GM12891 (cell line): ENCODE measurements around the gene MSH3. TPM values are rescaled to one million over a fixed set of nuclear protein-coding genes. Genes with fewer than 3 reads are reported as not detected.
A peak's percentile ranks its signal among the peaks of the same experiment; 100 is the strongest.

Source experiments
- DNase-seq: peaks from one replicate; pipeline ENCODE4 v3.0.0; 2011; ENCODE audit warnings: low spot score; ENCODE audit not compliant: insufficient read length
- FAIRE-seq: peaks from 2 replicates; lab custom pipeline; 2011; peaks lifted over from hg19 to GRCh38; lab: Jason Lieb, UNC
- PAX5 ChIP-seq: IDR thresholded peaks from 2 replicates; pipeline ENCODE4 v1.6.1; 2011; ENCODE audit warnings: low read length, moderate library complexity, mild to moderate bottlenecking; ENCODE audit not compliant: insufficient read depth, severe bottlenecking
- POLR2A ChIP-seq: IDR thresholded peaks from 2 replicates; pipeline ENCODE4 v1.6.1; 2011; ENCODE audit warnings: low read depth, low read length, control low read depth
- POLR2AphosphoS5 ChIP-seq: IDR thresholded peaks from 2 replicates; pipeline ENCODE4 v1.6.1; 2011; ENCODE audit warnings: low read depth, low read length, control low read depth
- POU2F2 ChIP-seq: IDR thresholded peaks from 2 replicates; pipeline ENCODE4 v1.6.1; 2011; ENCODE audit warnings: low read depth, mild to moderate bottlenecking, control low read depth, low read length, moderate library complexity
- SPI1 ChIP-seq: IDR thresholded peaks from 2 replicates; pipeline ENCODE4 v1.6.1; 2011; ENCODE audit warnings: low read depth, low read length, control low read depth
- TAF1 ChIP-seq: IDR thresholded peaks from 2 replicates; pipeline ENCODE4 v1.6.1; 2011; ENCODE audit warnings: low read depth, low read length, control low read depth
- polyA plus RNA-seq: library from polyadenylated mRNA; unstranded; fragments of >200 nt; gene quantifications from one replicate; pipeline ENCODE4 v1.2.1, GENCODE V29; 2012; ENCODE audit warnings: low read depth, missing spikeins, inconsistent platforms; ENCODE audit not compliant: missing spikeins

Gene MSH3
- 7.1 TPM for polyA plus RNA-seq

DNA sequence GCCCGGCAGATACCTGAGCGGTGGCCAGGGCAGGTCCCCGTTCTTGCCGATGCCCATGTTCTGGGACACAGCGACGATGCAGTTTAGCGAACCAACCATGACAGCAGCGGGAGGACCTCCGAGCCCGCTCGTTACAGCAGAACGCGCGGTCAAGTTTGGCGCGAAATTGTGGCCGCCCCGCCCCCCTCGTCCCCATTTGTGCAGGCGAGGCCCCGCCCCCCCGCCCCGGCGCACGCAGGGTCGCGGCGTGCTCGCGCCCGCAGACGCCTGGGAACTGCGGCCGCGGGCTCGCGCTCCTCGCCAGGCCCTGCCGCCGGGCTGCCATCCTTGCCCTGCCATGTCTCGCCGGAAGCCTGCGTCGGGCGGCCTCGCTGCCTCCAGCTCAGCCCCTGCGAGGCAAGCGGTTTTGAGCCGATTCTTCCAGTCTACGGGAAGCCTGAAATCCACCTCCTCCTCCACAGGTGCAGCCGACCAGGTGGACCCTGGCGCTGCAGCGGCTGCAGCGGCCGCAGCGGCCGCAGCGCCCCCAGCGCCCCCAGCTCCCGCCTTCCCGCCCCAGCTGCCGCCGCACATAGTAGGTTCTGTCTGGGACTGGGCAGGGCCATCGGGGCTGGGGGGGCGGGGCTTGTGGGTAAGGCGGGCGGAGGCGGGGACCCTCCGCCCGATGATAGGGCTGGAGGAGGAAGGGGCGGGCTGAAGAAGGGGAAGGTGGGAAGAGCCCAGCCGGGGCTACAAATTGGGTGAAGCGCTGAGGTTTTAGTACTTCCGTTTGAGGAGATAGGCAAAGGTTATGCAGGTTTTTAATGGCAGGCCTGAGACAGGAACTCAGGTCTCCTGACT is at the start of gene MSH3, which contains the start of gene DHFR:
MSH3 (plus strand) TSS at position 262 of the 840 bp plus-strand sequence; CDS start at position 338, 76 bp downstream.
DHFR (minus strand) TSS at position 593 of the 840 bp plus-strand sequence; CDS start at position 99, 494 bp downstream.
- peak; percentile 84 for DNase-seq
- FAIRE-seq, result peak; percentile 97
- TF ChIP-seq PAX5 (no peak), POU2F2 (no peak), POLR2A (peak; percentile 89), TAF1 (peak; percentile 52), POLR2AphosphoS5 (peak; percentile 87), SPI1 (peak; percentile 46)

DNA sequence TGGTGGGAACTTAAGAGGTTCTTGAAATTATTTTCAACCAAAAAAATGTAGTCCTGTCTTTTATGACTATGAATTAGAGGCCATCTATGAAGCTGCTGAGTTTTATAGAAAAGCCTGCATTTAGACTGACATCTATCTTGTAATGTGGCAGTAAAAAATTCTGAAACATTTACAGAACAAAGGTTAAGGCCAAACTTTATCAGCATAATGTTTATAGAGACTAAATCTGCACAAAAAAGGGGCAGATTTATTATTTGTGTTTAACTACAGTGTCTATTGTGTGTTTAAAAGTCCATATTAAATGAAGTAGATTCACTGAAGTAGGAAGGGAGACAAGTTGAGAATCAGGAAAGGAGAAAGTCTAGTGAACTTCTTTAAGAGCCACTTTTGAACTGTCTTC is 47.1 kb upstream of the MSH3 start:
- DNase-seq (no peak), FAIRE-seq (no peak)
- TF ChIP-seq POLR2A (no peak), POU2F2 (no peak), TAF1 (no peak), POLR2AphosphoS5 (no peak), SPI1 (no peak), PAX5 (no peak)

DNA sequence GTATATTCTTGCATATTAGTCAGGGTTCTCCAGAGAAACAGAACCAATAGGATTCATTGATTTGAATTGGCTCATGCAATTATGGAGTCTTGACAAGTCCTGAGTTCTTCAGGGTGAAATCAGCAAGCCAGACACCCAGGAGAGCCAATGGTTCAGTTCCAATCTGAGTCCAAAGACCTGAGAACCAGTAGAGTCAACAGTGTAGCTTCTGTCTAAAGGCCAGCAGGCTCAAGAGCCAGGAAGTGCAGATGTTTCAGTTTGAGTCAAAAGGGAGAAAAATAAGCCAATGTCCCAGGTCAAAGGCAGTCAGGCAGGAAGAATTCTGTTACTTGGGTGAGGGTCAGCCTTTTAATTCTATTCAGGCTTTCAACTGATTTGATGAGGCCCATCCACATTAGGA is 46.6 kb upstream of the MSH3 start:
- peak; percentile 63 for TF ChIP-seq SPI1
- no peak for TF ChIP-seq PAX5
- DNase-seq (peak; percentile 16), FAIRE-seq (peak; percentile 68)

DNA sequence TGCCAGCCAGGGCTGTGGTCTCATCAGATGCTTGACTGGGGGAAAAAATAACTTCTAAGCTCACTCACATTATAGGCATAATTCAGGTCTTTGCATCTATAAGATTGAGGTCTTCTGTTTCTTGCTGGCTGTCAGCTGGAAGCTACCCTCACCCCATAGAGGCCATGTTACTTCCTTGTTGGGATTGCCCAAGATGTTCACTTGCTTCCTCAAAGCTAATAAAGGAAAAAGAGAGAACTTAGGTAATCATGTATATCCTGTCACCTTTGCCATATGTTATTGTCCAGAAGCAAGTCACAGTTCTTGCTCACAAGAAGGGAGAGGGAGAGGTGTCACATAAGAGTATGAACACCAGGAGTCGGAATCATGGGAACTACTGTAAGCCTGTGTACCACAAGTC is 45.7 kb upstream of the MSH3 start:
- FAIRE-seq, result peak; percentile 20
- no peak for TF ChIP-seq POLR2AphosphoS5
- no peak for TF ChIP-seq PAX5
- no peak for TF ChIP-seq SPI1
- no peak for TF ChIP-seq POU2F2
- DNase-seq, result no peak

DNA sequence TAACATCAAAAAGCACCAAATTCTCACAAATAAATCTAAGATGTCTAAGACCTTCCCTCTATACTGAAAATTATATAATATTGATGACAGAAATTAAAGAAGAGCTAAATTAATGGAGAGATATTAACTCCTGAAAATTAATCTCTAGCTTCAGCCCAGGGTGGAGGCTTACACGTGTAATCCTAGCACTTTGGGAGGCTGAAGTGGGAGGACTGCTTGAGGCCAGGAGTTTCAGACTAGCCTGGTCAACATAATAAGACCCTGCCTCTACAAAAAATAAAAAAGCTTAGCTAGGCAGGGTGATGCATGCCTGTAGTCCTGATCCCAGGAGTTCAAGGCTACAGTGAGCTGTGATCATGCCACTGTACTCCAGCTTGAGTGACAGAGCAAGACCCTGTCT is 44.8 kb upstream of the MSH3 start:
- no peak for TF ChIP-seq POLR2A
- no peak for TF ChIP-seq SPI1
- no peak for TF ChIP-seq PAX5
- no peak for TF ChIP-seq TAF1
- TF ChIP-seq POU2F2, result no peak
- TF ChIP-seq POLR2AphosphoS5, result no peak
- DNase-seq (no peak), FAIRE-seq (no peak)

DNA sequence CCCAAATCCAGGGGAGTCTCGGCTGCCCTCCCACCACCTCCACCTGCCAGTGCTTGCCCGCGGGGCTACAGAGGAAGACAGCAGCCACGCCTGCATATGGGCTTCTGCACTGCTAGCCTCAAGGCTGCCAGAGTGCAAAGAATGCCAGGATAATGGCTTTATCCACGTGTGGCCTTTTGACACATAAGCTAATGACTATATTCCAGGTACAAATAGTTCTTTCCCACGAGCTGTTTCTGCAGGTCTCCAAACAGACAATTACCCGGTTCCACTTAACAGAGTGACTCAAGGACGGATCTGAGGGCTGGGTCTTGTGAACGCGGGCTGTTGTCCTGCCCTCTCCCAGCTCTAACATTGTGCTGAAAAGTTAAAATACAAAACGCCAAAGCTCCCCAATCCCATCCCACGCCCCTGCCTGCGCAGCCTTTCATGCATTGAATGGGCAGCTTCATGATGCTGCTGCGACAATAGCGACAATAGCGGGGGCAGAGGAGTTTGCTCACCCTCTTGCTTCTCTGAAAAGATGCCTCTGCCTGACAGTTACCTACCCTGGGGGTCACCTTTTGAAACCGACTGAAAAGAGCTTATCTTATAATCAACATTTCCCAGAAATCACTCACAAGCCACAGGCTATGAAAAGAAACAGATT is 39.1 kb upstream of the MSH3 start:
- no peak for FAIRE-seq
- DNase-seq, result no peak
- no peak for TF ChIP-seq PAX5
- no peak for TF ChIP-seq POU2F2
- no peak for TF ChIP-seq TAF1
- no peak for TF ChIP-seq SPI1
- no peak for TF ChIP-seq POLR2A
- no peak for TF ChIP-seq POLR2AphosphoS5

DNA sequence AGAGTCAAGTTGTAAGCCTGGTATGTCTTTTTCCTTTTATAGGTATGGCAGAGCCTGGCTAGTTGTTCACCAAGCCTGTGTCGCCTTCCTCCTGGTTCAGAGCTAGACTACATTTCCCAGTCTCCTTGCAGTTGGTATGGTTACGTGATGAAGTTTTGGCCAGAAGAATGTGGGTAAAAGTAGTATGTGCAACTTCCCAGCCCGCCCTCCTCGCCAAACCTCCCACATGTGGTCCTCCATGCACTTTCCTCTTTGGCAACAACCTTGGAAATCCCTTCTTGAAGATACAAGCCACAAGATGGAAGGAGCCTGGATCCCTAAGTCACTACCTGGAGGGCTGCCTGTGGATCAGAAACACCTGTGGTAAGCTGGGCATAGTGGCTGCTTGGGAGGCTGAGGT is 36.0 kb upstream of the MSH3 start:
- TF ChIP-seq POU2F2, result no peak
- no peak for TF ChIP-seq TAF1
- TF ChIP-seq POLR2A, result no peak
- TF ChIP-seq PAX5, result no peak
- no peak for TF ChIP-seq SPI1
- no peak for TF ChIP-seq POLR2AphosphoS5
- no peak for DNase-seq
- peak; percentile 52 for FAIRE-seq

DNA sequence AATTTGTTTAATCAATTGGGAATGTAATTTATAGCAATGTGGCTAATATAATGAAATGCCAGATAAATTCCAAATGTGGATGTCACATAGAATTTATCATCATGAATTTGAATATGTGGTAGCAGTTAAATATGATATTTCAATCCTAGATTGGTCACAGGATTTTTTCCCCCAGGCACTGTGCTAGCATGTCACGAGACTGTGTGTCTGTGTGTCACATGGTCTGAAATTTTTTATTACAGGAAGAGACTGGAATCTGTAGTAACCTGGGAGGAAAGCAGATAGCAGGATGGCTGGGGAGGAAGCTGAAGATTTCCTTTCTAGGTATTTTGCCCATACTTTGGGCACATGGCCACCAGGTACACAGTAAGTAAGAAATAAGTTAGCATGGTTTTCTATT is 35.4 kb upstream of the MSH3 start:
- TF ChIP-seq POLR2AphosphoS5, result no peak
- TF ChIP-seq PAX5, result no peak
- TF ChIP-seq TAF1, result no peak
- no peak for TF ChIP-seq SPI1
- TF ChIP-seq POLR2A, result no peak
- no peak for TF ChIP-seq POU2F2
- DNase-seq (no peak), FAIRE-seq (no peak)

DNA sequence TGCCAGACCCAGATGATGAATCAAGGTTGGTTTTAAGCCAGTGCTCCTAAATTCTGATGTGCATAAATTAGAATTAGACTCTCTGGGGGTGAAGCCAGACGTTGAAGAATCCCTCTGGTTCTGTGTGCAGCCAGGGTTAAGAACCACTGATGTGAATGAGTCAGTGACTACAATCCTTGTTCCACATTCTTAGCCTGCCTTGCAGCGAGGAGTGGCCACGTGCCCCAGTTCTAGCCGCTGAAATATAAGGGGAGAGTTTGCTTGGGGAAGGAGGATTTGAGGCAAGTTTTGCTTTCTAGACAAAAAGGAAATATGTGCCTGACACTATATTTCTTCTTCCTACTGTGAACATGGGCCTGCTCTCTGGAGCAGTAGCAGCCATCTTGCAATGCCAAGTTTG is 34.2 kb upstream of the MSH3 start:
- TF ChIP-seq PAX5 (no peak), POLR2A (no peak), SPI1 (no peak), POLR2AphosphoS5 (no peak), POU2F2 (no peak), TAF1 (no peak)
- FAIRE-seq (no peak), DNase-seq (no peak)

DNA sequence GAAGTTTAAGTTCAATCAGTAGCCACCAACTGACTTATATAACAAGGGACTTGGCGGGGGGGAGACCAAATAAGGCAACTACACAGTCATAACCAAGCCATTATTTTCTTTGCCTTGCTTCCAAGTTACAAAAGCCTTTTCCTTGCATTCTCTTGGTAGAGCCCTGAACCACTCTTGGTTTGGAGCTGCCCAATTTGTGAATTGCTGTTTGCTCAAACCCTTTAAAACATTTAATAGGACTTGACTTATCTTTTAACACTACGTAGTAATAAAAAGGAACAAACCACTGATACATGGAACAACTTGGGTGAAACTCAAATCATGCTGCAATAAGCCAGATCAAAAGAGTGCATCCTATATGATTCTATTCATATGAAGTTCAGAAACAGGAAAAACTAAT is 31.7 kb upstream of the MSH3 start:
- FAIRE-seq (no peak), DNase-seq (no peak)
- no peak for TF ChIP-seq POU2F2
- TF ChIP-seq TAF1, result no peak
- TF ChIP-seq SPI1, result no peak
- TF ChIP-seq POLR2A, result no peak
- TF ChIP-seq POLR2AphosphoS5, result no peak
- no peak for TF ChIP-seq PAX5

DNA sequence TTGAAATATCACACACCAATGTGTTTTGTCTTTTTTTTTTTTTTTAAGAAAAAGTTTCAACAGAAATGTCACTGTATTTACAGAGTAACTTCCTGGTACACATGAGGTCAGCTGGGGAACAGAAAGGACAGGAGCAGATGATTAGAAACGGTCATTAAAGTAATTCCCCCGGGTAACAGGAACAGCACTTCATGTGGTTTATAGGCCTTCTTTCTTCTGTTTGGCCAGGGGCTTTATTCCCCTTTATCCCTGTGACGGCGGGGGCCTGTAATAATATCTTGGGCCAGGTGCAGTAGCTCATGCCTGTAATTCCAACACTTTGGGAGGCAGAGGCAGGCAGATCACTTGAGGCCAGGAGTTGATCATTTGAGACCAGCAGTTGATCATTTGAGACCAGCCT is 30.5 kb upstream of the MSH3 start:
- no peak for FAIRE-seq
- TF ChIP-seq SPI1 (no peak), PAX5 (no peak), POLR2AphosphoS5 (no peak), POLR2A (no peak), POU2F2 (no peak), TAF1 (no peak)
- DNase-seq, result no peak
